C4-2B (cell line): ENCODE measurements around the gene CCDC88C.

ENCODE experiments used
- ZFX ChIP-seq: fragments of 450-650 bp; IDR thresholded peaks from 2 replicates; pipeline ENCODE4 v1.6.1; 2017
- TF ChIP-seq, protein P1 (sequence below): fragments of 450-650 bp; conservative IDR thresholded peaks from 2 replicates; pipeline ENCODE4 v1.5.1; 2017; ENCODE audit warnings: mild to moderate bottlenecking

DNA sequence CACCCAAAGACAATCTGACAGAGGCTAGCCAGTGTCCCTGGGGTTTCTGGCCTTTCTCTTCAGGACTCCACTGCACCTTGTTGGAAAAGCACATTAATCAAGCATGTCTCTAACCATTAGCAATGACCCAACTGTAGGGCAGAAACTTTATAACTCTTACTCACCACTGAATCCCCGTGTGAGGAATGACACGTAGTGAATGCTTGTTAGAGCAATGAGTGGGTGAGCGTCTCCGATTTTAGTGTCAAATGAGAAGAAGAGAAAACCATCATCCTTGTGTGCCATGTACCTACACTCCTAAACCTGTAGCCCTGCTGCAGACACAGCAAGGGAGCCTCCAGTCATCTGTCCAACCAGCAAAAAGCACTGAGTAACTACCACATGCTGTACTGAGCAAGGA lies 116.7 kb downstream of the CCDC88C start:
- TF ChIP-seq, protein P1, sequence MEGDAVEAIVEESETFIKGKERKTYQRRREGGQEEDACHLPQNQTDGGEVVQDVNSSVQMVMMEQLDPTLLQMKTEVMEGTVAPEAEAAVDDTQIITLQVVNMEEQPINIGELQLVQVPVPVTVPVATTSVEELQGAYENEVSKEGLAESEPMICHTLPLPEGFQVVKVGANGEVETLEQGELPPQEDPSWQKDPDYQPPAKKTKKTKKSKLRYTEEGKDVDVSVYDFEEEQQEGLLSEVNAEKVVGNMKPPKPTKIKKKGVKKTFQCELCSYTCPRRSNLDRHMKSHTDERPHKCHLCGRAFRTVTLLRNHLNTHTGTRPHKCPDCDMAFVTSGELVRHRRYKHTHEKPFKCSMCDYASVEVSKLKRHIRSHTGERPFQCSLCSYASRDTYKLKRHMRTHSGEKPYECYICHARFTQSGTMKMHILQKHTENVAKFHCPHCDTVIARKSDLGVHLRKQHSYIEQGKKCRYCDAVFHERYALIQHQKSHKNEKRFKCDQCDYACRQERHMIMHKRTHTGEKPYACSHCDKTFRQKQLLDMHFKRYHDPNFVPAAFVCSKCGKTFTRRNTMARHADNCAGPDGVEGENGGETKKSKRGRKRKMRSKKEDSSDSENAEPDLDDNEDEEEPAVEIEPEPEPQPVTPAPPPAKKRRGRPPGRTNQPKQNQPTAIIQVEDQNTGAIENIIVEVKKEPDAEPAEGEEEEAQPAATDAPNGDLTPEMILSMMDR = no peak
- TF ChIP-seq ZFX = no peak
